ENCODE data around the gene SPATA6L.

The SPATA6L gene

DNA sequence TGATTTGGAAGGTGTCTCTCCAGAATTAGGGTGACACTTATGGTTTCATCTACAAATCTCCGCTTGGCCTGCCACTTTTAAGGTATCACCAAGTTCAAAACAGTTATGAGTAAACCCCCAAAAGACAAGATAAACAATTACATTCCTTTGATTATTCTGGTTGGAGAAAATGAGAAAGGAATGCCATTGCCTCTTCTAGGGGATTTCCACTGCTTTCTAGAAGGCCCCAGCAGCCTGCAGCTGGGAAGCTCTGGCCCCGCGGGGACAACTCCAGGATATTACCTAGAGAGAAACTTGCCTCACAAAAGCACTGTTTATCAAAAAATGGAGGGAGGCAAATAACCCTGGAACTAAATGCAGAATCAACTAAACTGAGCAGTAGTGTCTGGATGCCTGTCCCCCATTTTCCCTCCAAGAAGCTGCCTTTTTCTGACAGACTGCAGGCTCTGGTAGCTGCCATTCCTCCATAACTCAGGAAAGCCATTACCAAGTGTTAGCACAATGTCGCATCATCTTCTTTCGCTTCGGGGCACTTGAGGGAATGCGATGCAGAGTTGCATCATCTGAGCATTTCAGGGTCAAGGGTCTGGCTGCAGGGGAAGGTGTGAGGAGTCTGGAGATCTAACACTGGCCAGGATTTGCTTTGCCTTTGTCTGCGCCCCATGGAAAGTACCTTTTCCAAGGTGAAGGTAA lies 75.7 kb downstream of the SPATA6L start:
- no peak for DNase-seq

DNA sequence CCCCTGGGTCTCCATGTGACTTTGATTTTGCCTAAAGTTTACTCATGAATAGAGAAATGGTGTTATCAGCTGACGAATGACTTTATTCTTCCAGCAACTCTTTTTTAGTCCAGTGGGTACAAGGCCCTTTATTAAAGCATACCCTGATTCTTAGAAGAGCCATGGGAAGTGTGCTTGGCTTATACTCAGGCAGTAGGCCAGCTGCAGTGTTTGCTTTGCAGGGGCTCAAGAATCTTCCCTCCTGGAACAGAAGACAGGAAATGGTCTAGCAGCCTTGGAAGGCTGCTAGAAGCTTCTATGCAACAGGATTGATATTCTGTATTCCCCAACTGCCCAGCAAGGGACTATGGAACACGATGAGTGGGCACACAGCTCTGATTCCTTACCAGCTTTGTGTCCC lies 77.6 kb downstream of the SPATA6L start:
- no peak for DNase-seq

DNA sequence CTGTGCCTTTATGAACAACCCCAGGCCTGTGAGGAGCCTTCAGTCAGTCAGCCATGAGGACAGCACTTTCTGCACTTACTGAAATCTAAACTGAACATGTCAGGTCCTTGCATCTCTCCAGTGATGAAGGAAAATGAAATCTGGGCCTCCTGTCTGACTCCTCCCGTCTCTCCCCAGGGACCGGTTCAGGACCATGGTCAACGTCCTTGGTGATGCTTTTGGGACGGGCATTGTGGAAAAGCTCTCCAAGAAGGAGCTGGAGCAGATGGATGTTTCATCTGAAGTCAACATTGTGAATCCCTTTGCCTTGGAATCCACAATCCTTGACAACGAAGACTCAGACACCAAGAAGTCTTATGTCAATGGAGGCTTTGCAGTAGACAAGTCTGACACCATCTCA lies 81.1 kb downstream of the SPATA6L start:
- DNase-seq, result no peak

DNA sequence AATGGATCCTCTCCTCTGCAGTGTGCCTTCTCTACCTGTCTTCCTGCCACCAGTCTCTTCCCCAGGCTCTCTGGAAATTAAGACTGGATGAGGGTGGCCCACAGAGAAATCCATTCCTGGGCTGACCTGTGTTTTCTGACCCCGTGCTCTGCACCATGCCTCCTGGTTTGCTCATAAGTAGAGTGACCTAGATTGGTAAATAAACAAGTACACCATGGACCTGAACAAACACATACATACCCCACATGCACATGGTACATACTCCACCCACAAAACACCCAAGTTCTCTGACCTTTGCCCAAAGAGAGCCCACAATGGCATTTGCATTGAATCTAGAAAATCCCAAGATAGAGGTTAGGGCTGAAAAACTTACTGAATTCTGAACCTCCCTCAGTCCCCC lies 81.6 kb downstream of the SPATA6L start:
- DNase-seq, result no peak

DNA sequence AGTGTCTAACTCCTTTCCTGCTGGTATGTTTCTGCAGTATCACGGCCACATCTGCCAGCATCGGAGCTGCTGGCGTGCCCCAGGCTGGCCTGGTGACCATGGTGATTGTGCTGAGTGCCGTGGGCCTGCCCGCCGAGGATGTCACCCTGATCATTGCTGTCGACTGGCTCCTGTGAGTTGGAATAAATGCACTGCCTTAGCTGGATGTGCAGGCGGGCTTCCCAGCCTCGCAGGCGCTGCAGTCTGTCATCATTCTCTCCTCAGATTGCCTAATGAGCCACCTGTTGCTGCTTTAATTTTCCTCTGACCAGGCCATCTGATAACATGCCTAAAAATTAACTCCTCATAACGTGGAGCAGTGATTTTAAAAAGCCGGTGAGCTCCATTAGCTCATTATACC lies 83.3 kb downstream of the SPATA6L start:
- peak in 2 of 58 donors; percentile 3 to 11 for DNase-seq

DNA sequence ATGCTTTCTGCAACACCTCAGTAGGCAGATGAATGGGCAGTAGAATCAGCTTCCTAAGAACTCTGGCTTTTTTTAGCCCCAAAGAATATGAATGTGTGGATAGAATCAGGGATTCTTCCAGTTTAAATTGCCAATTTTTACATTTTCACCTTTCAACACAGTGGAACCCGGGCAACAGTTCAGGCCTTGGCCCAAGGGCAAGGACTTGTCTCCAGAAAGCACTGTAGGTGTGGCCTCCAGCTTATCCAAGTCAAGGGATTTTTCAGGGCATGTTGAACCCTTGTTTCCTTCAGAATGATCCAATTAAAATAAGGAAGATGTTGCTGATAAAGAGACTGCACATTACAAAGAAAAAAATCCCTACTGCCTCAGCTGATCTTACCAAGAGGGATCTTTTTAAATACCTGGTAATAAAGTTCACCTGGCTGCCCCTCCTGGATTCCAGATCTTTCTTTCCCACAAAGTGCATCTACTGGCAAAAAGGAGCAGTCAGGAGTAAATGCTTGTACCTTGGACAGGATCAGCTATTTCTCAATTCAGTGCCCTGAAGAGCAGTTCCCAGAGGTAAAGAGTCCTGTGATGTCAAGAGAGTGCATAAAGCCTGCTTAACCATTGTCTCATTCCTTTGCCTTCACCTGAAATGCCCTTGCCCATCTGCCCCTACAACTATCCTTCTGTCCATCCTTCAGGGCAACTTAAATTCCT lies 84.3 kb downstream of the SPATA6L start:
- DNase-seq, result peak in 1 of 58 donors; percentile 12

DNA sequence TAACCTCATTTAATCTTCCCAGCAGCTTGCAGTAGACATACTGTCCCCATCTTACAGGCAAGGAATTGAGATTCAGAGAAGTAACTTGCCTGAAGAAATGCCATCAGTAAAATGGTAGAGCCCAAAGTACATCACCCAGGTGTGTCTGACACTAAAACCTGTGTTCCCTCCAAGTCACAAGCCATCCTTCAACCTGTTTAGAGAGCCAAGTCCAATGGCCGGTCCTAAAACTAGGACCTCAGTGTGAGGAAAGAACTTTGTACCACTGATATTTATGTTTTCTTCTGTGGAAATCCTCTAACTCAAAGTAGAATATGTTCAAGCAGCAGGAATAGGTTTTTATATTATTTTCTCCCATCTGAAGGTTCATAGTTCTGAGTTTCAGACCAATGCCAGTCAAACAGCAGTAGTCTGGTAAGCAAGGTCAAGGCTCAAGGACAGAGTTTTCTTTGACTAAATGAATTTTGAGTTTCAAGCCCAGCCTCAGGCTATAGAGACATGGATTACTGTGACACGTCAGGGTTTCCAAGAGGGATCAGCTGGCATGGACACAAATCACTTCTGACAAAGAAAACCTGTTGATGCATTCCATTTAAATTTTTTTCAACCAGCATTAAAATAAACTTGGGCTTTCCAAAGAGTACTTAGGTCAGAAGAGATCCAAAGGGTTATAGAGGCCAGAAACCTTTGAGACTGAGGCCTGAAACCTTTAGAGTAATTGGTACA lies 85.1 kb downstream of the SPATA6L start:
- DNase-seq, result no peak

DNA sequence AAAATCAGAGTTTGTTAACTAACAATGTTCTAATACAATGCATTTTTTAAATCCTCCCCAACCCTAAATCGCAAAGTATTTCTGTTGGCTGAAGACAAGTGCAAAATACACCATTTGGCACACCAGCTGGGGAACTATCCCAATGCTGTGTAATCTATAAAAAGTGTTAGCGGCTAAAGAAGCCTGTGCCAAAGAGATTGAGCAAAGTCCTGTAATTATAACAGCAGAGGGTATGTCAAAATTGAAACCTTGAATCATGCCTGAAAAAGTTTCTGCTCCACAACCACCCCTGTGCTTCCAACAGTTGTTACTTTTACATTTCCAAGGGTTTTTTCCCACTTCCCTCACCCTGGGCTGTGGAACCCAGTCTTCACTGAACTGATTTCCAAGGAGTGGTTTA lies 87.3 kb downstream of the SPATA6L start:
- peak in 4 of 58 donors; percentile 16 to 28 (median 21) for DNase-seq

DNA sequence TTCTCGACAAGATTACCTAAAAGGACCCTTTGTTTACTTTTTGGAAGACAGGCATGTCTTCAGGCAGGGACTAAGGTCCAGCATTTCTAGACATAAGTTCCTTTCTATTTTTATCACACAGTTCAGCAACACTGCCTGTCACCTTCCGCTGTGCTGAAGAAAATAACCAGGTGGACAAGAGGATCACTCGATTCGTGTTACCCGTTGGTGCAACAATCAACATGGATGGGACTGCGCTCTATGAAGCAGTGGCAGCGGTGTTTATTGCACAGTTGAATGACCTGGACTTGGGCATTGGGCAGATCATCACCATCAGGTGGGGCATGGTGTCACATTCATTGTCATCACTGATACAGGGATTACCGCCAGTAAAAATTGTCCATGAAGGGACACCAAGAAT lies 89.8 kb downstream of the SPATA6L start:
- no peak for DNase-seq

DNA sequence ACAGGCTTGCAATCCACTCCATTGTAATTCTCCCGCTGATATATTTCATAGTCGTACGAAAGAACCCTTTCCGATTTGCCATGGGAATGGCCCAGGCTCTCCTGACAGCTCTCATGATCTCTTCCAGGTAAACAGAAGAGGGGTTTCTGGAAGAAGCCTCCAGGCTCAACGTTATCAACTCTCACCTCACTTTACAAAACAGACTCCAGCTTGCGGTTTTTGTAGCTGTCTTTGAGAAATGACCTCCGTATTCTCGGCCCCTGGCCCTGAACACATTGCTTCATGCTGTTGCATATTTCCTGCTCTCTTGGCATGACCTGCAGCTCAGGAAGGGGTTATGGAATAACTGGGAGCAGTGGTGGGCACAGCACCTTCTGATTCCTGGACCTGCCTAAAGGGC lies 90.3 kb downstream of the SPATA6L start:
- DNase-seq, result no peak

DNA sequence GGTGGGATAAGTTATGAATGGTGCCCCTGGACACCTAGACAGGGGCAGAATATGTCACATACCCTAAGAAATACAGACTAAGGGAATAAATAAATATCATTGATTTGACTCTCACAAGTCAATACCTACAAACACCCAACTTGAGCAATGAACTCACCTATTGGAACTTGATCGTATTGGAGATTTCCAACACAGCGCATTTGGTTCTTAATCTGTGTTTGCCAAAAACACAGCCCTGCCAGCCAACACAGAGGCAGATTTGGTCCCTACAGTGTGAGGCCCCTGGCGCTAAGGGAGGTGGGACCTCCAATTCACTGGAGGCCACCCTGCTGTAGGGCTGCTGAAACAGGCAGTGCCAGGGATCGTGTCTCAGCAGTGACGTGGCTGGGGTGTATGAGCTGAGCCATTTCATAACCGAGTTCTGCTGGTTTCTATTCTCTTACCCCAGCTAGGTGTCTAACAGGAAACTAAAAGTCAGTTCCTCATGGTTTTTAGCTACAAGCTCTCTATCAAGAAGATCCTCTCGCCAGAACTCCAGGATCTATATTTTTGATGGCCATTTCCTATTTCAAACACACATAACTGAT lies 91.5 kb downstream of the SPATA6L start:
- no peak for DNase-seq

DNA sequence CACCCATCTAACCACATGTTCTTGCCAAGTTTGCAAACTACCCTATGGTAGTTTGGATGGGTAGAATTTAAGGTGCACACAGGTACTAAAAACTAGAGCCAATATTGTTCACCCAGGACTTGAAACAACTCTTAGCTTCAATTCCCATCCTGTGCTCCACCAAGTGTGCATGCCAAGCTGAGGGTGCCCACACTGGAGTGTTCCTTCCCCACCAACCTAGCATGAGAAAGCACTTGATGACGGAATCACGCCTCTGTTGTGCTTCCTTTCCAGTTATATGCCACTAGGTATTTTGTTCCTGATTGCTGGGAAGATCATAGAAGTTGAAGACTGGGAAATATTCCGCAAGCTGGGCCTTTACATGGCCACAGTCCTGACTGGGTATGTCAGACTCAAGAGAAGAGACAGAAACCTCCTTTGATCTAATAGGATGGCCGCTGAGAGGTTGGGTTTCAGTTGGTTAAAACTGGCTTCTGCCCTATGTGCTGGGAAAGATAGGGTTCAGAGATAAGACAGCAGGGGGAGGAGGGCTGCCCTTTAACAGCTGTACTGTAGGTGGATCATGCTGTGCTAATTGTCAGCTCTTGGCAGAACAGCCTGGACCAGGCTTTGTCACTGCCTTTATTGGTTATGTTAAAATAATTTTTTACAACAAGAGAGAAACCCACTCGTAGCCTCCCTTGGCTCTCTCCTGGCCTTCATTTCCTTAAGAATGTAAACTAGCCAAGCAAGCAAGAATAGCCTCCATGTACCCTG lies 92.5 kb downstream of the SPATA6L start:
- peak in 24 of 58 donors; percentile 2 to 74 (median 36) for DNase-seq

DNA sequence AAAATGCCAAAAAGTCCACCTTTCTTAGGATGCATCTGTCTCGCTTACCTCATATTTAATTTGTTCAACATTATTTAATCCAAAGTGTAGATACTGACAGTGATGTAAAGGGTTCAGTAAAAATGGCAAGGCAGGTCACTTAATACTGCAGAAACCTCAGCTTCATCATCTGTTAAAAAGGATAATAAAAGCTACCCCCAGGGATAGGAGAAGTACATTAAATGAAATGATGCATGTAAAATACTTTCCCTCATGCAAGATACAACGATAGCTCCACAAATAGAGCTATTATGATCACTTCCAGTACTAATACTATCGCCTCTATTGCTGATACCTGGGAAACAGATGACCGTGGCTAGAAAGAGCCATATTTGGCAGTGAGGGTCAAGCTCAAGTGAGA lies 93.1 kb downstream of the SPATA6L start:
- no peak for DNase-seq

DNA sequence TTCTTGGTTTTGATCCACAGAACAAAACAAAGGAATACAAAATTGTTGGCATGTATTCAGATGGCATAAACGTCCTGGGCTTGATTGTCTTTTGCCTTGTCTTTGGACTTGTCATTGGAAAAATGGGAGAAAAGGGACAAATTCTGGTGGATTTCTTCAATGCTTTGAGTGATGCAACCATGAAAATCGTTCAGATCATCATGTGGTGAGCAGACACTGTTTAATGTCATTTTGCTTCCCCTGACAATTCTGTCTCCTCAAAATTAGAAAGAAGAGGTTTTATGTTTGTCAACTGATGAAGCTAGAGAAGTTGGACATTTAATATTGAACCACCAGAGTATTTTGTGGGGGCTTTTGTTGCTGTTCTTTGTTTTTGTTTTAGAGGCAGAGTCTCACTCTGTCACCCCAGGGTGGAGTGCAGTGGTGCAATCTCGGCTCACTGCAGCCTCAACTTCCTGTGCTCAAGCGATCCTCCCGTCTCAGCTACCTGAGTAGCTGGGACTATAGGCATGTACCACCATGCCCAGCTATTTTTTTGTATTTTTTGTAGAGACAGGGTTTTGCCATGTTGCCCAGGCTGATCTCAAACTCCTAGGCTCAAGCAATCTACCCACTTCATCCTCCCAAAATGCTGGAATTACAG lies 94.0 kb downstream of the SPATA6L start:
- DNase-seq, result no peak

DNA sequence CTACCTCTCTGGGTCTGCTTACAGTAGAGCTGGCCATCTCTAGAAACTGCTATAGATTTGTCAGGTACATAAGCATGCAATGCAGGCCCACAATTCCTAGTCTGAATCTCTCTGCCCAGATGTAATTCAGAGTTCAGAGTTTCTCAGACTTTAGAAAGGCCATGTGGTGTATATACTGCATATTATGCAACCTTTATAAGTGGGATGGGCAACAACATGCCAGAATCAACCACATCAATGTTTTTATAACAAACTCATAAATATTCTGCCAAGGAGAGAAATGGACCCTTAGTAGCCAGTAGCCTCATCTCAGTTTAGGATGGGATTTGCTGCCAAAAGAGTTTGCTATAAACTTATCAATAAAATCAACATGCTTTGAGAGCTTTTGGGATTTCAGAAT lies 97.2 kb downstream of the SPATA6L start:
- no peak for DNase-seq

DNA sequence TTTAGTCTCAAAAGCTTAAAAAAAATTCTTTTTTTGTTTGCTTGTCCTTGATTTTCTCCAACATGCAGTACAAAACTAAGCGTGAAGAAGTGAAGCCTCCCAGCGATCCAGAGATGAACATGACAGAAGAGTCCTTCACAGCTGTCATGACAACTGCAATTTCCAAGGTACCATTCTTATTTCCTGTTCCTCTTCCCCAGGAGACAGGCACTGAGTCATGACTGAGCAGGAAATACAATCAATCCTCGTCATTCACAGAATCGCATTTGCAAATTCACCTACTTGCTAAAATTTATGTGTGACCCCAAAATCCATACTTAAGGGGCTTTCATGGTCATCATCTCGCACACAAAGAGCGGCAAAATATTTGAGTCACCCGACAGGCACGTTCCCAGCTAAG lies 98.7 kb downstream of the SPATA6L start:
- DNase-seq, result no peak

DNA sequence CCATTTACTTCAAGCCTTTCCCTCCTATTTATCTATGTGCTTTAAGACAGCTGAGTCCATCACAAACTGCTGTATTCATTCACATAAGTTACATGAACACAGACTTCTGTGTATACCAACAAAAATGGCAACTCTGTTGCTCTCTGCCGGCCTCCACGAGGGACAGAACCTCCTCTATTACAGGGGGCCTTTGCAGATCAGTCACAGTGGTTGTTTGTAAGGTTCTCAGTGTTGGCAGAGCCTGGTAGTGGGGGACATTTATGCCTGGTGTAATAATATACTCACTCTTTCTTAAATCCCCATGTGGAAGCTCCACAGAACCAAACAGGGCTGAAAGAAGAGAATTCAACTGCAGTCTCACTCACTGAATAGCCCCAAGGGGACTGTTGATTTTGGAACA lies 99.5 kb downstream of the SPATA6L start:
- peak in 12 of 58 donors; percentile 10 to 50 (median 26) for DNase-seq

DNA sequence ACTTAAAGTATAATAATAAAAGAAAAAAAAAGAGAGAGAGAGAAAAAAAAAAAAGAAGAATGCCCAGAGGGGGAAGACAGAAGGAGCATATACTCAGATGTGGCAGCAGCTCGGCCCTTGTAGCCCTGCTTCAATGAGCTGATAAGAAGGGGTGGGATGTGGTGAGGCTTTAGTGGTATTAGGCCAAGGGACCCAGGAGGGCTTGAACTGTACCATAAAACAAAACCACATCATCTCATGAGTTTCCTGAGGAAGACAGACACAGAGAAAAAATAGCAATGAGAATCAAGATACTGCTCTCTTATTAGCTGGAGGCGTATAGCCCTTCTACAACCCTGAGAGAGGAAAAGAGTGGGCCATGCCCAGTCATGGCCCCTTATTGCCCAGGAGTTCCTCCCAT lies 103.2 kb downstream of the SPATA6L start:
- no peak for DNase-seq

DNA sequence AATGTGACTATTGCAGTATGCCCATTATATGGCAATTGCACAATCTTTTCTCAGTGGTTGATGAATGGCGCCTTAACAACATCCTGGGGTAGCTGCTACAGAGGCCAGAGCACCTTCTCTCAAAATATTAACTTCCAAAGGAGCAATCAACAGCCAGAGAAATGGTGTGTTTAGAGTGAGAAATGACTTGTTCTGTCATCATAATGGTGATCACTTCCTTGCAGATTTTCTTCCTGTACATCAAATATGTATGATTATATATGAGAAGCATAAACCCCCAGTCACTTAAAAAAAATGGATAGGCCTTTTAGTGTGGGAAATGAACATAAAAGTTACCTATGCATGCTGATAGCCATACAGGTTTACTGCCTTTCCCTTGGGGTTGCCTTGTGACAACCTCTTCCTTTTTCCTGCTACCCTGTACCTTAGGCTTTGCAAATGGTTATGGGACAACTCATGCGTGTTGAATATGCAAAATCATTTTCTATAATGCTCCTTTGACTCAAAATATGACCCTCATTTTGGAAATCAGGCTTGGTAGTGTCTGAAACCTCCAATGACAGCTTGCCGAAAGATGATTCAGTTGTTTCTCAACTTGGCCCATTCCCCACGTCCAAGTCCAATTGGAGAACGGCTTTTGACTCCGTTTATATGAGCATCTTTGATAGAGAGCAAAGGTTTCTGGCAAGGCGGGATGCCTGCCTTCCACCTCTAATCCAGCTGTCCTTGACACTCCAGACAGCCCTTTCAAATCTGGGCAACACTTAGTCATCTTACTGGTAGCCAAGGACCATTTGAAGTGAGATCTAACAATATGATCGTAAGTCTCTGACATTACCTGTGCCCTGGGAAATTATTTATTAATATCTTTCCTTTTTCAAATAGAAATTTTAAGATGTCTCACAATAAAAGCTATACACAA lies 106.8 kb downstream of the SPATA6L start:
- DNase-seq, result no peak
